ENCODE data around the gene POP4. TPM values are rescaled to one million over a fixed set of nuclear protein-coding genes. Genes with fewer than 3 reads are reported as not detected.
A peak's percentile ranks its signal among the peaks of the same experiment; 100 is the strongest.
"Not testable (repeated sequence)": the region's sequence is repeated elsewhere in the genome, so short reads cannot be mapped to it uniquely, and the experiment has no call there.

The POP4 gene
- total RNA-seq, 1 donor from 2014 or later: 58.8 TPM

DNA sequence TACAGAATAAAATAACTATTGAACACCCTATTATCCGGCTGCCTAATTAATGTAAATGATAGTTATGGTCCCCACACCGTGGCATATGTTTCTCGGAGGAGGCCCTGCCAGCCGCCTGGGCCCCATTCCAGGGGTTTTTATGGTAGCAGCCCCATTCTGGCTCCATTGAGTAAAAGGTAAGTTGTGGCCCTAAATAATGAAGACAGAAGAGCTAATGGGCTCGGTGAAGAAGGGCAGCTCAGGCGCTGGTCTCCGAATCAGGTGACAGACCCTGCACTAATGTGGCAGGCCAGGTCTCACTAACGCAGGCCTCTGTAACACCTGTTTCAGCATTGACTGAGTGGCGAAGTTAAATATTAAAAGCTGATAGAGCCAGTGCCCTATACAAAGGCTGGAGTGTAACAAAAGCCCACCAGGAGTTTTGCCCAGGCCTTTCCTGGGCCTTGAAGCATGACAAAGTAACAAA is 19.1 kb downstream of the POP4 start:
- no peak for TF ChIP-seq CTCF (IDR thresholded peaks at IDR 0.05)
- no peak overlapping the region for H3K27ac ChIP-seq
- H3K9me3 ChIP-seq: no peaks in the 10 kb centered on the region
- DNase-seq: no peak
- no peak overlapping the region for H3K4me3 ChIP-seq
- H3K4me1 ChIP-seq: no peaks in the 10 kb centered on the region
- H3K36me3 ChIP-seq: no peaks in the 10 kb centered on the region
- intact Hi-C loops (cut with DNase I): no loop called here
- no peaks in the 10 kb centered on the region for H3K27me3 ChIP-seq
- ATAC-seq: no peak

- no peaks in the 10 kb centered on the region for H3K36me3 ChIP-seq
- DNase-seq (no peak), ATAC-seq (no peak)
- H3K4me1 ChIP-seq: no peaks in the 10 kb centered on the region
- H3K9me3 ChIP-seq: no peaks in the 10 kb centered on the region
- TF ChIP-seq CTCF (IDR thresholded peaks at IDR 0.05): no peak
- no peaks in the 10 kb centered on the region for H3K27me3 ChIP-seq
- intact Hi-C loops (cut with DNase I): no loop called here
- no peak overlapping the region for H3K4me3 ChIP-seq
- H3K27ac ChIP-seq: no peak overlapping the region
Observed at GRCh38 chr19:29626386-29626785, 20.3 kb downstream of the POP4 start.

DNA sequence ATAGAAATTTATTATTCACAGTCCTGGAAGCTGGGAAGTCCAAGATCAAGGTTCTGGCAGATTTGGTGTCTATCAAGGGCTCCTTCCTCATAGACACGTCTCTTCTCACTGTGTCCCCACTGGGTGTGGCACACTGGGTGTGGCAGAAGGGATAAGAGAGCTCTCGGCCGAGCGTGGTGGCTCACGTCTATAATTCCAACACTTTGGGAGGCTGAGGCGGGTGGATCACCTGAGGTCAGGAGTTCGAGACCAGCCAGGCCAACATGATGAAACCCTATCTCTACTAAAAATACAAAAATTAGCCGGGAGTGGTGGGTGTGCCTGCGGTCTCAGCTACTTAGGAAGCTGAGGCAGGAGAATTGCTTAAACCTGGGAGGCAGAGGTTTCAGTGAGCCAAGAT is 20.7 kb downstream of the POP4 start:
- intact Hi-C loops (cut with DNase I); H3K4me3 ChIP-seq; DNase-seq; H3K27ac ChIP-seq; ATAC-seq; H3K36me3 ChIP-seq; H3K27me3 ChIP-seq; H3K9me3 ChIP-seq; H3K4me1 ChIP-seq: not testable (repeated sequence)

- intact Hi-C loops (cut with DNase I): no loop called here
- Histone ChIP-seq H3K4me1 (no peaks in the 10 kb centered on the region), H3K27ac (no peak overlapping the region), H3K4me3 (no peak overlapping the region), H3K36me3 (no peaks in the 10 kb centered on the region), H3K9me3 (no peaks in the 10 kb centered on the region), H3K27me3 (no peaks in the 10 kb centered on the region)
- peak; percentile 39 for DNase-seq
- TF ChIP-seq CTCF (IDR thresholded peaks at IDR 0.05): no peak
- no peak for ATAC-seq
Observed at GRCh38 chr19:29628661-29629385, 22.7 kb downstream of the POP4 start.

GRCh38 chr19:29629836-29630534 is 23.9 kb downstream of the POP4 start:
- Histone ChIP-seq H3K4me1 (no peaks in the 10 kb centered on the region), H3K9me3 (no peaks in the 10 kb centered on the region), H3K4me3 (no peak overlapping the region), H3K27ac (no peak overlapping the region), H3K27me3 (no peaks in the 10 kb centered on the region), H3K36me3 (no peaks in the 10 kb centered on the region)
- no peak for TF ChIP-seq CTCF (IDR thresholded peaks at IDR 0.05)
- DNase-seq: peak; percentile 27
- ATAC-seq: no peak
- intact Hi-C loops (cut with DNase I): no loop called here

DNA sequence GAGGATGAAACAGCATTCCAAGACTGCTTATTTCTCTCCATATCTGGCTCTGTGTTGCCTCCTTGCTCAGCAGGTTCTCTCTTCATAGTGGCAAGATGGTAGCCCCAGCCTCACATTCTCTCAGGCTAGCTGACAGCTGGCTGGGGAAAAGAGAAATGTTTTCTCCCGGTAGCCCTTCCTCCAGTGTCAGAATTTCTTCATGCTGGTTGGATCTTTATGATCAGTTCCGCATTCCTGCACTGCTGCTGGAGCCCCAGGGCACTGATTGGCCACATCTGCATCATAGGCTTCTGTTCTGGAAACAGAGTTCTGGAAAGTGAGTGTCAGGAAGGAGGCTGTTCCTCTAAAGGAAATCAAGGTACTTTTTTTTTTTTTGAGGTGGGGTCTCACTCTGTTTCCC is 24.6 kb downstream of the POP4 start:
- no peak overlapping the region for H3K4me3 ChIP-seq
- H3K27ac ChIP-seq: no peak overlapping the region
- no peaks in the 10 kb centered on the region for H3K9me3 ChIP-seq
- ATAC-seq (no peak), DNase-seq (no peak)
- TF ChIP-seq CTCF (IDR thresholded peaks at IDR 0.05): no peak
- H3K36me3 ChIP-seq: no peaks in the 10 kb centered on the region
- H3K27me3 ChIP-seq: no peaks in the 10 kb centered on the region
- intact Hi-C loops (cut with DNase I): no loop called here
- H3K4me1 ChIP-seq: no peaks in the 10 kb centered on the region
